ENCODE data around the gene SLC29A2. TPM values are rescaled to one million over a fixed set of nuclear protein-coding genes. Genes with fewer than 3 reads are reported as not detected.

Gene SLC29A2
- total RNA-seq, 1 experiment from 2014 or later = 25.5 TPM

GRCh38 chr11:66341502-66342126, 29.9 kb downstream of the SLC29A2 start:
- no peak overlapping the region for H2AFZ ChIP-seq (ENCODE audit: low read length)
- peaks cover 33% of the 10 kb centered on the region for H3K79me2 ChIP-seq (ENCODE audit: low read length)
- no peak for DNase-seq
- no peak overlapping the region for H3K9ac ChIP-seq (ENCODE audit: low read length)
- no peak overlapping the region for H3K4me2 ChIP-seq (ENCODE audit: low read length)
- CTCF ChIA-PET = no interaction called here
- no peak overlapping the region for H3K27ac ChIP-seq (ENCODE audit: low read length)
- TF ChIP-seq CTCF (conservative IDR thresholded peaks at IDR 0.05; ENCODE audit: low read depth, low read length) = no peak
- TF ChIP-seq EZH2phosphoT487 (IDR thresholded peaks at IDR 0.05; ENCODE audit: borderline replicate concordance, low read length) = no peak
- TF ChIP-seq EZH2 (IDR thresholded peaks at IDR 0.05; ENCODE audit: low read length, unreplicated experiment) = no peak
- H3K4me1 ChIP-seq (ENCODE audit: insufficient read depth, low read length) = peaks cover 38% of the 10 kb centered on the region
- intact Hi-C loops (cut with micrococcal nuclease) = no loop called here
- no peaks in the 10 kb centered on the region for H3K9me2 ChIP-seq (replicated peaks; ENCODE audit: low read length)
- no TSS peak for BruUV-seq (replicated peaks)
- H3K4me3 ChIP-seq (ENCODE audit: low read length) = no peak overlapping the region
- H4K20me1 ChIP-seq (ENCODE audit: low read length) = no peaks in the 10 kb centered on the region
- no peaks in the 10 kb centered on the region for H3K27me3 ChIP-seq (ENCODE audit: low read length)
- POLR2A ChIA-PET (ENCODE audit: unreplicated experiment) = no interaction called here
- H3K9me3 ChIP-seq (ENCODE audit: low read length) = no peaks in the 10 kb centered on the region
- ATAC-seq = no peak
- peaks cover 7% of the 10 kb centered on the region for H3F3A ChIP-seq (ENCODE audit: low read length, unreplicated experiment)
- H3K36me3 ChIP-seq (ENCODE audit: low read depth, low read length) = peaks cover 17% of the 10 kb centered on the region; the same call in 1 of the 2 replicates

- peaks cover 38% of the 10 kb centered on the region for H3K4me1 ChIP-seq (ENCODE audit: insufficient read depth, low read length)
- no peak overlapping the region for H3K4me3 ChIP-seq (ENCODE audit: low read length)
- no peak overlapping the region for H3K4me2 ChIP-seq (ENCODE audit: low read length)
- peaks cover 7% of the 10 kb centered on the region for H3F3A ChIP-seq (ENCODE audit: low read length, unreplicated experiment)
- peaks cover 17% of the 10 kb centered on the region; the same call in 1 of the 2 replicates for H3K36me3 ChIP-seq (ENCODE audit: low read depth, low read length)
- H3K27me3 ChIP-seq (ENCODE audit: low read length) = no peaks in the 10 kb centered on the region
- CTCF ChIA-PET = no interaction called here
- no peak for ATAC-seq
- no peaks in the 10 kb centered on the region for H4K20me1 ChIP-seq (ENCODE audit: low read length)
- no peaks in the 10 kb centered on the region for H3K9me2 ChIP-seq (replicated peaks; ENCODE audit: low read length)
- BruUV-seq (replicated peaks) = no TSS peak
- intact Hi-C loops (cut with micrococcal nuclease) = no loop called here
- no peak for TF ChIP-seq CTCF (conservative IDR thresholded peaks at IDR 0.05; ENCODE audit: low read depth, low read length)
- TF ChIP-seq EZH2 (IDR thresholded peaks at IDR 0.05; ENCODE audit: low read length, unreplicated experiment) = no peak
- no peak for TF ChIP-seq EZH2phosphoT487 (IDR thresholded peaks at IDR 0.05; ENCODE audit: borderline replicate concordance, low read length)
- H2AFZ ChIP-seq (ENCODE audit: low read length) = no peak overlapping the region
- no peak overlapping the region for H3K9ac ChIP-seq (ENCODE audit: low read length)
- peaks cover 29% of the 10 kb centered on the region for H3K79me2 ChIP-seq (ENCODE audit: low read length)
- no peaks in the 10 kb centered on the region for H3K9me3 ChIP-seq (ENCODE audit: low read length)
- POLR2A ChIA-PET (ENCODE audit: unreplicated experiment) = no interaction called here
- DNase-seq = no peak
- H3K27ac ChIP-seq (ENCODE audit: low read length) = no peak overlapping the region
These were observed 30.7 kb downstream of the SLC29A2 start for GRCh38 chr11:66340596-66341501.

Data from PC-3 (cell line).